ENCODE results near the gene PRX.
"Not testable (repeated sequence)": the region's sequence is repeated elsewhere in the genome, so short reads cannot be mapped to it uniquely, and the experiment has no call there.

Gene PRX

GRCh38 chr19:40441719-40442253, 28.6 kb upstream of the PRX start:
- DNase-seq (ENCODE audit: low spot score) = no peak

- no peak for DNase-seq (ENCODE audit: low spot score)
These were observed 25.1 kb upstream of the PRX start for GRCh38 chr19:40438284-40438683.

GRCh38 chr19:40433391-40434216, 20.4 kb upstream of the PRX start:
- peak; percentile 73 for DNase-seq (ENCODE audit: low spot score)

GRCh38 chr19:40432760-40433159, 19.6 kb upstream of the PRX start:
- not testable (repeated sequence) for DNase-seq (ENCODE audit: low spot score)

- DNase-seq (ENCODE audit: low spot score) = no peak
These were observed 18.5 kb upstream of the PRX start for GRCh38 chr19:40431698-40432097.

- DNase-seq (ENCODE audit: low spot score) = not testable (repeated sequence)
These were observed 17.1 kb upstream of the PRX start for GRCh38 chr19:40430242-40430641.

- not testable (repeated sequence) for DNase-seq (ENCODE audit: low spot score)
These were observed 15.0 kb upstream of the PRX start for GRCh38 chr19:40428197-40428596.

- DNase-seq (ENCODE audit: low spot score) = peak; percentile 99
These were observed 12.5 kb upstream of the PRX start, which contains the start of gene SERTAD1 for GRCh38 chr19:40425450-40426287. SERTAD1 (minus strand) TSS chr19:40425992; CDS start chr19:40423546, 2,446 bp downstream.

GRCh38 chr19:40424637-40425449, 11.7 kb upstream of the PRX start:
- no peak for DNase-seq (ENCODE audit: low spot score)

GRCh38 chr19:40423938-40424337, 10.8 kb upstream of the PRX start:
- DNase-seq (ENCODE audit: low spot score) = no peak

- no peak for DNase-seq (ENCODE audit: low spot score)
These were observed 9.8 kb upstream of the PRX start for GRCh38 chr19:40422748-40423566.

- peak; percentile 52 for DNase-seq (ENCODE audit: low spot score)
These were observed 9.0 kb upstream of the PRX start for GRCh38 chr19:40421993-40422747.

GRCh38 chr19:40420766-40421765, 7.9 kb upstream of the PRX start:
- DNase-seq (ENCODE audit: low spot score) = peak; percentile 84

- no peak for DNase-seq (ENCODE audit: low spot score)
These were observed 7.2 kb upstream of the PRX start for GRCh38 chr19:40420451-40420765.

GRCh38 chr19:40419780-40420179, 6.6 kb upstream of the PRX start:
- no peak for DNase-seq (ENCODE audit: low spot score)

- no peak for DNase-seq (ENCODE audit: low spot score)
These were observed 6.0 kb upstream of the PRX start for GRCh38 chr19:40419066-40419612.

- DNase-seq (ENCODE audit: low spot score) = no peak
These were observed 4.9 kb upstream of the PRX start for GRCh38 chr19:40418040-40418439.

GRCh38 chr19:40417643-40417981, 4.4 kb upstream of the PRX start:
- no peak for DNase-seq (ENCODE audit: low spot score)

Data from hematopoietic multipotent progenitor cell treated with erythropoietin and hydrocortisone succinate and interleukin-3 and kit ligand, for 15 days (in vitro differentiated cells).